Dedifferentiated amniotic fluid mesenchymal stem cell (primary cell): ENCODE data around the gene MUC5B.
"Not testable (repeated sequence)": the region's sequence is repeated elsewhere in the genome, so short reads cannot be mapped to it uniquely, and the experiment has no call there.

ENCODE experiments used
- DNase-seq: peaks from one replicate; pipeline ENCODE4 v3.0.0-alpha.2; 2016; ENCODE audit errors: extremely low spot score

The MUC5B gene

GRCh38 chr11:1203505-1204271, 19.2 kb upstream of the MUC5B start:
- no peak for DNase-seq

GRCh38 chr11:1204381-1205101, 18.3 kb upstream of the MUC5B start:
- no peak for DNase-seq

GRCh38 chr11:1205121-1205986, 17.5 kb upstream of the MUC5B start:
- no peak for DNase-seq

GRCh38 chr11:1205987-1206331, 16.9 kb upstream of the MUC5B start:
- DNase-seq = no peak

- DNase-seq = no peak
These were observed 16.2 kb upstream of the MUC5B start for GRCh38 chr11:1206391-1207271.

- DNase-seq = no peak
These were observed 15.3 kb upstream of the MUC5B start for GRCh38 chr11:1207401-1208143.

- no peak for DNase-seq
These were observed 14.8 kb upstream of the MUC5B start for GRCh38 chr11:1208144-1208393.

- DNase-seq = no peak
These were observed 14.2 kb upstream of the MUC5B start for GRCh38 chr11:1208394-1209261.

GRCh38 chr11:1209371-1210057, 13.4 kb upstream of the MUC5B start:
- no peak for DNase-seq

- no peak for DNase-seq
These were observed 11.0 kb upstream of the MUC5B start for GRCh38 chr11:1211838-1212237.

- DNase-seq = not testable (repeated sequence)
These were observed 7.0 kb upstream of the MUC5B start for GRCh38 chr11:1215826-1216225.

- DNase-seq = no peak
These were observed 5.7 kb upstream of the MUC5B start for GRCh38 chr11:1217151-1217550.

- no peak for DNase-seq
These were observed 4.5 kb upstream of the MUC5B start for GRCh38 chr11:1218256-1218787.

GRCh38 chr11:1218788-1219445, 3.9 kb upstream of the MUC5B start:
- no peak for DNase-seq

- DNase-seq = no peak
These were observed 3.4 kb upstream of the MUC5B start for GRCh38 chr11:1219446-1219833.

GRCh38 chr11:1219834-1220815, 2.7 kb upstream of the MUC5B start:
- no peak for DNase-seq

GRCh38 chr11:1220941-1221721, 1.7 kb upstream of the MUC5B start:
- DNase-seq = no peak
